Stimulated activated CD8-positive, alpha-beta memory T cell treated with anti-CD3 and anti-CD28 coated beads, Interleukin-15, amount 100 ng/mL, for 48 hours (primary cell): Measurements from ENCODE around the gene EIF3B.
"Not testable (repeated sequence)": the region's sequence is repeated elsewhere in the genome, so short reads cannot be mapped to it uniquely, and the experiment has no call there.

Experiments
- DNase-seq, 2 donors: peaks; one replicate each; pipeline ENCODE4 v3.0.0-alpha.2; 2020; ENCODE audit warnings: low read depth in 2 of 2

Gene EIF3B

DNA sequence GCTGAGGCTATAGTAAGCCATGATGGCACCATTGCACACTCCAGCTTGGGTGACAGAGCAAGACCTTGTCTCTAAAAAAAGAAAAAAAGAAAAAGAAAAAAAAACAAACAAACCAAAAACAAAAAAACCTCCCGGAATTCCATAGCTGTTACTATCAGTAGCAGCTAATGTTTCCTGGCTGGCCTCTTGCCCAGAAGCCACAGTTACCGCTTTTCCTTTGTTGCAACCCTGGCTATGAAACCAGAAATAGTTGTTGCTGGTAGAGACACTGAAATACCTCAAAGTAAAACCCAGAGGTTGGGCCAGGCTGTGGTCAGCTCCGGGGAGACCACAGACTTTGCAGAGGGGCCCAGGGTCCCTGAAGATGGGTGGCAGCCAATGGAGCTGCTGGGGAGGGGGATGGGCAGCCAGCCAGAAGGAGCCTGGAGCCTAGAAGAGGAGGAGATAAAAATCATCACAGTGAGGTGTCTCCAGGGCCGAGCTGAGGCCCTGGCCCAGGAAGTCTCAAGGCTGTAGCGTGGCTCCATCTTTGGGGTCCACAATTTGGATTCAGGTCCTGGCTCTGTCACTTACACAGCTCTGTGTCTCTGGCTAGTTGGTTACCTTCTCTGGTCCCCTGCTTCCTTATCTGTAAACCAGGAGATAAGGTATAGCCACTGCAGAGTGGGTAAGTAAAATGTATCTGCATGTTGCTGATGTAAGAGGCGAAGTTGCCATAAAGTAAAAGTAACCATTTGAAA lies 45.4 kb downstream of the EIF3B start:
- no peak for DNase-seq

DNA sequence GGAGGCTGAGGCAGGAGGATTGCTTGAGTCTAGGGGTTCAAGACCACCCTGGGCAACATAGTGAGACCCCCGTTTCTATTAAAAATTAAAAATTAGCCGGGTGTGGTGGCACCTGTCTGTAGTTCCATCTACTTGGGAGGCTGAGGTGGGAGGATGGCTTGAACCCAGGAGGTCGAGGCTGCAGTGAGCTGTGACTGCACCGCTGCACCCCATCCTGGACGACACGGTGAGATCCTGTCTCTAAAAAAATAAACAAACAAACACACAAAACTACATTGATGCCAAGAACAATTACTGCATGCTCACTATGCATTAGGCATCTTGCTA lies 48.0 kb downstream of the EIF3B start:
- DNase-seq, result no peak

DNA sequence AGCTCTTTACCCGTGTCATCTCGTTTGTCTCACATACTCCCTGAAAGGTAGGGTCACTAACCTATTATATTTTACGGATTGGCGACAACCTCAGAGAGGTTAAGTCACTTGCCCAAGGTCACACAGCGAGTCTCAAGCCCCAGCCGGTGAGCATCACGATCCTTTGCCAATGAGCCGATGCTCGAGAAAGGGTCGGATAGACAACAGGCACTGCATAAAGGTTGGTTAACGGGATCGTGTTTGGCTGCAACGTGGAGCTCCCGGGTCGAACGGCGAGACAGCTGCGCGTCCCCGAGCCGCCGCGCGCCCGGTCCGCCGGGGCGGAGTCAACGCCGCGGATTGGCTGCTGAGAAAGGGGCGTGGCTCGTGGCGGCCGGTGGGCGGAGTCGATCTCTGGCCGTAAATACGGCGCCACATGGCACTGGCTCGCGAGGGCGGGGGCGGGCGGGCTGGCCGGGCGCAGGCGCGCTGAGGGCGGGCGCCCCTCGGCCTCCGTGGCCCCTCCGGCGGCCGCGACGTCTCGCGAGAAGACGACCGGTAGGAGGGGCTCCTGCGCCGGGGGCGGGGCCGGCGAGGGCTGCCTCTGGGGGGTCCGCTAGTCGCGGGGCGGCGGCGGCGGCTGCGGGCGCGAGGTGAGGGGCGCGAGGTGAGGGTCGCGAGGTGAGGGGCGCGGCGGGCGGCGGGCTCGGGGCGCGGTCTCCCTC lies 48.5 kb downstream of the EIF3B start, which contains the start of gene CHST12:
Gene CHST12 (plus strand): TSS at position 598 of the 704 bp plus-strand sequence. CDS start 29,029 bp downstream, outside the sequence.
- DNase-seq, result peak; percentile 88 to 90

DNA sequence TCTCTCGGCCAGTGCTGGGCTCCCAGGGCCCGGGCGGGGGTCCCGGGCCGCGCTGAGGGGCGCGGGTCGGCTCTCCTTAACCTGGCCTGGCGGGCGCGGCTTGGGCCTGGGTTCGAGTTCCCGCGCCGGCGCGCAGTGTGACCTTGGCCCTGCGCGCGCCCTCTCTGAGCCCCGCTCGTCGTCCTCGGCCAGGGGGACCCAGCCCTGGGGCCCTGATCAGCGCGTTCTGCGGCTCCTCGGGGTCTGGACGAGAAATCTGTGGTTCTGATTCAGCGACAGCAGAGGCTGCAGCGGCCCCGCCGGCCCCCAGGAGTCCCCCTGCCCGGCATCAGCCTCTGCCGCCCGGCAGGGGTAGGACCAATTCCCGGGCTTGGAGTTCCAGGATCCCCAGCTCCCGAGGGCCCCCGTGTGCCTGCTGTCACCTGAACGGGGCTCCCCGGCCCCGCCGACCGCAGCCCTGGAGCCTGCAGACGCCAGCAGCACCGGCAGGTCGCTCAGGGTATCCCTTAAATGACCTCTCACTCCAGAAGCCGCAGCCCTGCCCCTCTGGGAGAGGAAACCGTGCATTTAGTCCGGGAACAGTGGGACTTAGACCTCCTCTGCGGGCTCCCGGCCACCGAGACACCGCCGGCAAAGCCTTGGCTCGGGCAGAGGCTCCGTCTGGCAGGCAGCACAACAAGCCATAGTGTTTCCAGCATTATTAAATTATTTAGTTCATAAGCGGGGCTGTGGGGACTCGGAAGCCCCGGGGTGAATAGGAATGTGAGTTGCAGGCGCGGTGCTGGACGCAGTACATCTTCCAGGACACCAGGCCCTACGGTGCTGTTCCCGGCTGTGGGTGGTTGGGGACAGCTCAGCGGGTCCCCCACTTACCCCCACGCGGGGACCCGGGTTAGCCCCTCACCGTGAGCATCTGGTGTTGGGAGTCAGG lies 49.4 kb downstream of the EIF3B start:
- no peak for DNase-seq

DNA sequence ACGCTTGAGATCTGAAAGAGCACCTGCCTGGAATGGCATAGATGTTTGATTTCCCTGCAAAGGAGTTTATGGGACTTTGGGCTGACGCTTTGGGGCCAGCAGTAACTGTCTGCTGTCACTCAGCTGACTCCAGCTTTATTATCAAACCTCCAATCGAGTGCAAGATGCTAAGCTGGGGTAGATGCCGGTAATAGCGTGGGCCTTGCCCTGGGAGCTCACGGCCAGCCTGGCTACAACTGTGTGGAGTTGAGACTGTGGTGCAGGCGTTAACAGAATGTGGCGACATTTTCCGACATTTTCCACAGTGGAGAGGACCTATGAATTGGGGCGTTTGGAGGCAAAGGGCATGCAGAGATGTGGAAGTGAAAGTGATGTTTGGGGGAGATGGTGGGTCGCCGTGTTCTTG lies 50.1 kb downstream of the EIF3B start:
- no peak for DNase-seq

GRCh38 chr7:2405201-2405600 lies 50.6 kb downstream of the EIF3B start:
- DNase-seq, result no peak

GRCh38 chr7:2405601-2406345 lies 51.1 kb downstream of the EIF3B start:
- peak; percentile 63 to 72 for DNase-seq

DNA sequence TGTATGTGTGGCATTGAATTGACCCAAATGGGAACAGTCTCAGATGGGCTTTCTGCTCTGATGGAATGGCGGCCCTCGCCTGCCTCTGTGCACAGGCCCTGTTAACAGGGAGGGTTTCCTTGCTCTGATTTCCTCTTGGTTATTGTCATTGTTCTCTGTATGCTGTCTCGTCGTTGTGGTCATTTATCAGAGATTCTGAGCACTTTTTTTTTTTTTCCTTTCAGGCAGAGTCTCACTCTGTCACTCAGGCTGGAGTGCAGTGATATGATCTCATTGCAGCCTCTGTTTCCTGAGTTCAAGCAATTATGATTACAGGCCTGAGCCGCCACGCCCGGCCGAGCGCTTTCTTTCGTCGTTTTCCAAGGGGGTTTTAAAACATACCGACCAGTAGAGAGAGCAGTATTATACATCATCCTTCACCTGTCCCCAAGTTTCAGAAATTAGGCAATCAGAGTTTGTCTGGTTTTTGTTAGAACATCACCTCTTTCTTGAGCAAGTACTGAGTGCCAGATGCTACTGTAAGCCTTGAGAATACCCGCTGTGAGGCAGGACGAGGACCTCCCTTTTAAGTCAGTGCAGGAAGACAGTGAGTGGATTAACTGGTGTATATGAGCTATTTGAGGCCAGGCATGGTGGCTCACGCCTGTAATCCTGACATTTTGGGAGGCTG lies 55.3 kb downstream of the EIF3B start:
- no peak for DNase-seq

- no peak for DNase-seq
Observed at GRCh38 chr7:2411049-2411448, 56.4 kb downstream of the EIF3B start.

GRCh38 chr7:2411815-2412586 lies 57.4 kb downstream of the EIF3B start:
- DNase-seq, result no peak

DNA sequence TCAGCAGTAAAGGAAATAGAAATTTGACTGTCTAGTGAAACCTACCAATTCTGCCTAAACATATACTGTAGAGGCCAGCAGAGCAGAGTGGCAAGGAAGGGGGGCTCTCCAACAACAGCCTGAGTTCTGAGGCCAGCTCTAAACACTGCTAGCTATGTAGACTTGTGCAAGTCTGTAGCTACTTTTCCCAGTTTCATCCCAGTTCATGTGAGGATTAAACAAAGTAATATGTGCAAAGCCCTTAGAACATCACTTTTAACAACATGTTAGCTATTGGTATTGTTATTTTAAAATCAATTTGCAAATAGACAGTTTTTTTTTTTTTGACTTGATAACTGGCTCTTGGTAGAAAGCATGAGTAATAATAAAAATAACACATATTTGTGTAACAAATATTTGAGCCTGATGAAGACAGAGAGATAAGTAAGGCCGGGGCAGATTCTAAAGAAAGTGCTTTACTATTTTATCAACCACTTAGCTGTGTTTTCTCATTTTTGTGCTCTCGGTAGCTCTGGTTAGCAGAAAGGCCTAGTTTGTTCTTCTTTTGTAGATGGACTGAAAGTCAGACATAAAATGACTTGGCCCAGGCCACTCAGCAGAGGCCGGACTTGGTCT lies 58.1 kb downstream of the EIF3B start:
- no peak for DNase-seq

- no peak for DNase-seq
Observed at GRCh38 chr7:2416063-2416462, 61.4 kb downstream of the EIF3B start.

- no peak for DNase-seq
Observed at GRCh38 chr7:2416650-2417049, 62.0 kb downstream of the EIF3B start.

- DNase-seq, result not testable (repeated sequence)
Observed at GRCh38 chr7:2417178-2417577, 62.6 kb downstream of the EIF3B start.

- DNase-seq, result peak; percentile 63 to 69
Observed at GRCh38 chr7:2417981-2418481, 63.4 kb downstream of the EIF3B start.

- no peak for DNase-seq
Observed at GRCh38 chr7:2420216-2420933, 65.7 kb downstream of the EIF3B start.

DNA sequence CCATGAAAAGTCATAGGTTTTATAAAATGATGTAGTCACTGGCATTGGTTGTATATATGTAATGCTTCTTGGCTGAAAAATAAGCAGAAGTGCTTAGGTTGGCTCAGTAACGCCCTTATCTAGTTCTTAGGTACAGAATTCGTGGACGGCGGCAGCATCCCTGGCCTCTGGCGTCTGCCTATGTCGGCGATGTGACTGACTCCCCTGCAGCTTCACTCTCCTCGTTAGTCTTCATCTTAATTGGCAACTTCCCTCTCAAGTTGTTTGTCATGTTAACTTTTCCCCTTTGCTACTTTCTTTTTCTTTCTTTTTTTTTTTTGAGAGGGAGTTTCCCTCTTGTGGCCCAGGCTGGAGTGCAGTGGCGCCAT lies 67.3 kb downstream of the EIF3B start:
- DNase-seq, result no peak

GRCh38 chr7:2425749-2426148 lies 71.1 kb downstream of the EIF3B start:
- no peak for DNase-seq
